IMR-90 (cell line): ENCODE data around the gene CD24. TPM values are rescaled to one million over a fixed set of nuclear protein-coding genes. Genes with fewer than 3 reads are reported as not detected.

Source experiments
- ATAC-seq: fragments of 200-7000 bp; cut with Tn5 transposase; 2 replicates; pipeline ENCODE4 v1.9.1; 2020; ENCODE audit warnings: low read depth, mild to moderate bottlenecking, moderate library complexity
- BruUV-seq: library from RNA; stranded (reverse); fragments of 400-500 nt; replicated peaks from 2 replicates; lab custom pipeline; 2021; lab: Mats Ljungman, UMichigan
- CTCF ChIA-PET: fragments of 300-600 bp; formaldehyde crosslinking; extraction: SDS; loops from one replicate; lab custom pipeline; 2021; ENCODE audit warnings: antibody characterized with exemption; lab: Yijun Ruan, JAX
- POLR2A ChIA-PET: fragments of 300-600 bp; sonication (Branson Sonifier 250); formaldehyde crosslinking; loops from one replicate; lab custom pipeline; 2022; ENCODE audit warnings: antibody characterized with exemption; ENCODE audit not compliant: unreplicated experiment; lab: Charles Lee
- DNase-seq: peaks from one replicate; pipeline ENCODE4 v3.0.0; 2013
- H2AFZ ChIP-seq: replicated peaks from 2 replicates; pipeline ENCODE3; 2013; ENCODE audit warnings: low read length, mild to moderate bottlenecking; ENCODE audit not compliant: poor library complexity
- H2AK5ac ChIP-seq: 2 replicates; pipeline ENCODE4 v1.6.1; 2013; ENCODE audit warnings: low read depth, low read length, inconsistent platforms
- H2AK9ac ChIP-seq: replicated peaks from 2 replicates; pipeline ENCODE3; 2013; ENCODE audit warnings: mild to moderate bottlenecking, low read depth, low read length, moderate library complexity; ENCODE audit not compliant: poor library complexity
- H2BK120ac ChIP-seq: 2 replicates; pipeline ENCODE4 v1.6.1; 2013; ENCODE audit warnings: low read depth, low read length, inconsistent platforms
- H2BK15ac ChIP-seq: 3 replicates; pipeline ENCODE4 v1.6.1; 2013; ENCODE audit warnings: low read depth, low read length, inconsistent platforms
- H2BK20ac ChIP-seq: 2 replicates; pipeline ENCODE4 v1.6.1; 2013; ENCODE audit warnings: low read depth, mild to moderate bottlenecking, inconsistent platforms, low read length, moderate library complexity
- H2BK5ac ChIP-seq: 2 replicates; pipeline ENCODE4 v1.6.1; 2013; ENCODE audit warnings: mild to moderate bottlenecking, low read depth, low read length, inconsistent platforms; ENCODE audit not compliant: poor library complexity, severe bottlenecking
- H3K14ac ChIP-seq: replicated peaks from 2 replicates; pipeline ENCODE4 v1.6.1; 2013; ENCODE audit warnings: low read depth, low read length, inconsistent platforms
- H3K18ac ChIP-seq: 2 replicates; pipeline ENCODE4 v1.6.1; 2013; ENCODE audit warnings: low read depth, low read length, control low read depth
- H3K23ac ChIP-seq: 2 replicates; pipeline ENCODE4 v1.6.1; 2013; ENCODE audit warnings: low read depth, low read length, inconsistent platforms
- H3K27ac ChIP-seq: 2 replicates; pipeline ENCODE4 v1.5.1; 2013; ENCODE audit warnings: mild to moderate bottlenecking, control low read depth, low read length; ENCODE audit not compliant: insufficient read depth
- H3K27me3 ChIP-seq: 2 replicates; pipeline ENCODE4 v1.6.1; 2013; ENCODE audit warnings: low read length; ENCODE audit not compliant: control insufficient read depth, insufficient read depth
- H3K36me3 ChIP-seq: 2 replicates; pipeline ENCODE4 v1.6.1; 2013; ENCODE audit warnings: low read length, mixed read lengths; ENCODE audit not compliant: control insufficient read depth, insufficient read depth
- H3K4ac ChIP-seq: 2 replicates; pipeline ENCODE4 v1.6.1; 2013; ENCODE audit warnings: low read depth, low read length, inconsistent platforms
- H3K4me1 ChIP-seq: 2 replicates; pipeline ENCODE4 v1.6.1; 2013; ENCODE audit warnings: low read length, mixed read lengths; ENCODE audit not compliant: control insufficient read depth, insufficient read depth
- H3K4me2 ChIP-seq: 2 replicates; pipeline ENCODE4 v1.6.1; 2013; ENCODE audit warnings: low read depth, mild to moderate bottlenecking, control low read depth, low read length, moderate library complexity
- H3K4me3 ChIP-seq: 2 replicates; pipeline ENCODE4 v1.5.1; 2013; ENCODE audit warnings: low read depth, mild to moderate bottlenecking, control low read depth, low read length, moderate library complexity; ENCODE audit not compliant: insufficient read depth
- H3K56ac ChIP-seq: 2 replicates; pipeline ENCODE4 v1.6.1; 2013; ENCODE audit warnings: low read length, inconsistent platforms; ENCODE audit not compliant: insufficient read depth; ENCODE audit errors: extremely low read depth
- H3K79me1 ChIP-seq, 2 experiments: 2 replicates each; pipeline ENCODE4 v1.6.1; 2013; ENCODE audit warnings: low read length in 2 of 2, inconsistent platforms in 1 of 2, low read depth in 1 of 2
- H3K9ac ChIP-seq: 2 replicates; pipeline ENCODE4 v1.6.1; 2013; ENCODE audit warnings: low read depth, low read length, control low read depth
- H3K9me1 ChIP-seq: 2 replicates; pipeline ENCODE4 v1.6.1; 2013; ENCODE audit warnings: low read length, inconsistent platforms; ENCODE audit not compliant: insufficient read depth
- H3K9me3 ChIP-seq: 2 replicates; pipeline ENCODE4 v1.6.1; 2013; ENCODE audit warnings: low read length; ENCODE audit not compliant: control insufficient read depth, insufficient read depth
- H4K20me1 ChIP-seq: 2 replicates; pipeline ENCODE4 v1.6.1; 2013; ENCODE audit warnings: low read length, inconsistent platforms; ENCODE audit not compliant: insufficient read depth
- H4K5ac ChIP-seq: 2 replicates; pipeline ENCODE4 v1.6.1; 2013; ENCODE audit warnings: mild to moderate bottlenecking, low read depth, low read length, control low read depth
- H4K8ac ChIP-seq, 2 experiments: 2 replicates each; pipeline ENCODE4 v1.6.1; 2013; ENCODE audit warnings: low read depth in 2 of 2, low read length in 2 of 2, control low read depth in 1 of 2, inconsistent platforms in 1 of 2
- H4K91ac ChIP-seq: 2 replicates; pipeline ENCODE4 v1.6.1; 2013; ENCODE audit warnings: low read depth, low read length, inconsistent platforms; ENCODE audit not compliant: insufficient read depth
- BHLHE40 ChIP-seq: fragments of 150-350 bp; IDR thresholded peaks from 2 replicates; pipeline ENCODE4 v1.6.1; 2016; ENCODE audit warnings: mild to moderate bottlenecking, low read depth, low read length
- CHD1 ChIP-seq: IDR thresholded peaks from 2 replicates; pipeline ENCODE4 v1.6.1; 2012; ENCODE audit warnings: low read depth, low read length, improper control_type of control experiment
- ELK1 ChIP-seq: fragments of 150-350 bp; IDR thresholded peaks from 2 replicates; pipeline ENCODE4 v1.6.1; 2016; ENCODE audit warnings: low read depth, mild to moderate bottlenecking, low read length, moderate library complexity, borderline replicate concordance
- FOS ChIP-seq: fragments of 150-350 bp; IDR thresholded peaks from 2 replicates; pipeline ENCODE4 v1.6.1; 2016; ENCODE audit warnings: low read depth, low read length
- MAFK ChIP-seq: IDR thresholded peaks from 2 replicates; pipeline ENCODE4 v1.6.1; 2012; ENCODE audit warnings: low read depth, low read length, improper control_type of control experiment
- MAZ ChIP-seq: IDR thresholded peaks from 2 replicates; pipeline ENCODE4 v1.6.1; 2012; ENCODE audit warnings: low read depth, mild to moderate bottlenecking, low read length, improper control_type of control experiment, moderate library complexity, borderline replicate concordance
- NFE2L2 ChIP-seq: fragments of 150-350 bp; IDR thresholded peaks from 2 replicates; pipeline ENCODE4 v1.6.1; 2016; ENCODE audit warnings: low read depth, mild to moderate bottlenecking, low read length
- RCOR1 ChIP-seq: IDR thresholded peaks from 2 replicates; pipeline ENCODE4 v1.6.1; 2012; ENCODE audit warnings: mild to moderate bottlenecking, low read length, improper control_type of control experiment; ENCODE audit not compliant: insufficient replicate concordance
- WGBS, 2 experiments: methylation state at CpG; one replicate each; pipeline versions ENCODE4 v1.1.5 to v1.1.7; 2013; ENCODE audit warnings: missing lambda C conversion rate in 2 of 2; ENCODE audit not compliant: insufficient read length in 1 of 2; ENCODE audit errors: extremely low coverage in 2 of 2; 5-methylcytosine and 5-hydroxymethylcytosine counted together
- dilution Hi-C: fragments of 300-500 bp; cut with HindIII; formaldehyde crosslinking; loops from one replicate; pipeline ENCODE4 v1.14.3; 2018; ENCODE audit warnings: low sequenced_read_pairs; ENCODE audit not compliant: unreplicated experiment
- in situ Hi-C: fragments of 300-500 bp; cut with MboI; formaldehyde crosslinking; loops from 3 replicates; pipeline ENCODE4 v1.14.3; 2019; ENCODE audit warnings: low sequenced_read_pairs, inconsistent platforms, mixed read lengths
- intact Hi-C: fragments of 100-400 bp; cut with micrococcal nuclease; formaldehyde crosslinking; loops from 2 replicates; pipeline ENCODE4 v1.10.0; 2022
- polyA plus RNA-seq, 3 experiments: library from polyadenylated mRNA; depleted of rRNA; stranded (reverse); fragments of >200 nt; gene quantifications; 2 replicates each; pipeline ENCODE4 v1.2.3, GENCODE V29; 2012; ENCODE audit warnings: low replicate concordance in 1 of 3
- total RNA-seq: library from RNA; depleted of rRNA; stranded (reverse); fragments of >200 nt; gene quantifications from 2 replicates; pipeline ENCODE4 v1.2.3, GENCODE V29; 2012

The CD24 gene
- total and polyA plus RNA-seq, 2 of the 4 experiments (the other 2 are of a cell fraction): 0.07 to 0.18 TPM

- no peaks in the 10 kb centered on the region for H3K9me3 ChIP-seq
- H3K4me2 ChIP-seq: no peak overlapping the region
- H3K9me1 ChIP-seq: no peaks in the 10 kb centered on the region
- no peaks in the 10 kb centered on the region for H3K79me1 ChIP-seq
- intact Hi-C loops: no loop called here
- no peak overlapping the region for H2BK5ac ChIP-seq
- no peak overlapping the region for H2AFZ ChIP-seq
- no peak overlapping the region for H4K5ac ChIP-seq
- TF ChIP-seq BHLHE40 (no peak), MAFK (no peak), MAZ (no peak), NFE2L2 (no peak), CHD1 (no peak), FOS (no peak), RCOR1 (no peak), ELK1 (no peak)
- ChIA-PET POLR2A (no interaction called here), CTCF (no interaction called here)
- H3K4ac ChIP-seq: no peak overlapping the region
- no peak overlapping the region for H3K27ac ChIP-seq
- H4K91ac ChIP-seq: no peak overlapping the region
- H3K14ac ChIP-seq: no peak overlapping the region
- H3K9ac ChIP-seq: no peak overlapping the region
- WGBS, 2 experiments: no CpG with 5 or more reads among the region's 17 CpGs
- H2AK9ac ChIP-seq: no peak overlapping the region
- DNase-seq (no peak), ATAC-seq (no peak)
- H3K36me3 ChIP-seq: no peaks in the 10 kb centered on the region
- H4K20me1 ChIP-seq: no peaks in the 10 kb centered on the region
- BruUV-seq: no TSS peak
- H3K18ac ChIP-seq: no peak overlapping the region
- H3K56ac ChIP-seq: no peak overlapping the region
- H3K4me1 ChIP-seq: no peaks in the 10 kb centered on the region
- H3K27me3 ChIP-seq: no peaks in the 10 kb centered on the region; the same call in 1 of the 2 replicates
- dilution Hi-C loops: no loop called here
- H2BK15ac ChIP-seq: no peak overlapping the region
- H2BK20ac ChIP-seq: no peak overlapping the region
- no peak overlapping the region for H2AK5ac ChIP-seq
- no peak overlapping the region for H4K8ac ChIP-seq
- in situ Hi-C loops: no loop called here
- no peak overlapping the region for H2BK120ac ChIP-seq
- H3K4me3 ChIP-seq: no peak overlapping the region
- no peak overlapping the region for H3K23ac ChIP-seq
These were observed 49.6 kb downstream of the CD24 start for GRCh38 chr6:106924694-106925523.
